SU-DHL-6 (cell line): ENCODE measurements around the gene CBLB.

Experiments
- CTCF ChIP-seq: fragments of 200-600 bp; sonication (generic); IDR thresholded peaks from one replicate; pipeline ENCODE4 v1.5.1; 2017; ENCODE audit warnings: antibody characterized with exemption, mild to moderate bottlenecking, low read length, moderate library complexity; ENCODE audit not compliant: insufficient read depth, poor library complexity, severe bottlenecking
- EZH2phosphoT487 ChIP-seq: fragments of 200-600 bp; sonication (generic), shearing (Covaris generic); conservative IDR thresholded peaks from 2 replicates; pipeline ENCODE4 v1.6.1; 2018; ENCODE audit warnings: mild to moderate bottlenecking, antibody characterized with exemption, low read length, moderate library complexity, mixed read lengths

GRCh38 chr3:105835606-105836005 lies 33.2 kb downstream of the CBLB start:
- no peak for TF ChIP-seq CTCF
- no peak for TF ChIP-seq EZH2phosphoT487
